GM06990 (cell line): ENCODE data around the gene SYT12.

Source experiments
- DNase-seq: peaks from one replicate; pipeline ENCODE4 v3.0.0-alpha.2; 2011; ENCODE audit not compliant: insufficient read length; ENCODE audit errors: extremely low read depth
- H3K27me3 ChIP-seq: replicated peaks from 2 replicates; pipeline ENCODE4 v1.6.0; 2011; ENCODE audit warnings: low read length; ENCODE audit not compliant: control insufficient read depth, insufficient read depth
- H3K36me3 ChIP-seq: 2 replicates; pipeline ENCODE4 v1.5.1; 2011; ENCODE audit warnings: low read length; ENCODE audit not compliant: control insufficient read depth, insufficient read depth
- H3K4me3 ChIP-seq: replicated peaks from 2 replicates; pipeline ENCODE4 v1.5.1; 2011; ENCODE audit warnings: low read depth, mild to moderate bottlenecking, control low read depth, low read length
- TF ChIP-seq, protein P1 (sequence below): IDR thresholded peaks from 2 replicates; pipeline ENCODE4 v1.5.1; 2011; ENCODE audit warnings: low read length, control low read depth, mild to moderate bottlenecking, inconsistent platforms; ENCODE audit not compliant: insufficient read depth, poor library complexity, severe bottlenecking

SYT12 gene

DNA sequence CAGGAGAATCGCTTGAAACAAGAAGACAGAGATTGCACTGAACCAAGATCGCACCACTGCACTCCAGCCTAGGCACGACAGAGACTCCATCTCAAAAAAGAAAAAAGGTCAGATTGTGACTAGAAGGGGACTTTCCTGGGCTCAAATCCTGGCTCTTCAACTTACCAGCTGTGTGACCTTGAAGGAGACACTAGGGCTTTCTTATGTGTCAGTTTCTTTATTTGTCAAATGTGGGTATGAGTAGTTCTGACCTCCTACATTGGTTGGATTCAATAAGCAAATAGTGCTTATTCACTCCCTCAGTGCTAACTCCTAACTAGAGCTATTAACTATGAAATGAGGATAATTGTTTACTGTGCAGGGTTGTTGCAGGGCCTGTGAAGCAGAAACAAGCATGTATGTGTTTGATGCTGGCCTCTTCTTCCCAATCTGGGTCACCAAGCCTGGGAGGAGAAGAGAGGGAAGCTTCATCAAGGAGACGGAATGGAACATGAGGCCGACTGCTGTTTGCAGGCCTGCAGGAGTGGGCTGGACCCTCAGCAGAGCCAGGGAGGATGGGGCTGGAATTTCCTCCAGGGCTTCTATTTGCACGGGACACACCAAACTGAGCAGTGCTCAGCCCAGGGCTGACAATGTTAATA is 56.3 kb downstream of the SYT12 start:
- Histone ChIP-seq H3K36me3 (no peaks in the 10 kb centered on the region), H3K4me3 (no peak overlapping the region), H3K27me3 (no peaks in the 10 kb centered on the region)
- DNase-seq = no peak
- TF ChIP-seq, protein P1, sequence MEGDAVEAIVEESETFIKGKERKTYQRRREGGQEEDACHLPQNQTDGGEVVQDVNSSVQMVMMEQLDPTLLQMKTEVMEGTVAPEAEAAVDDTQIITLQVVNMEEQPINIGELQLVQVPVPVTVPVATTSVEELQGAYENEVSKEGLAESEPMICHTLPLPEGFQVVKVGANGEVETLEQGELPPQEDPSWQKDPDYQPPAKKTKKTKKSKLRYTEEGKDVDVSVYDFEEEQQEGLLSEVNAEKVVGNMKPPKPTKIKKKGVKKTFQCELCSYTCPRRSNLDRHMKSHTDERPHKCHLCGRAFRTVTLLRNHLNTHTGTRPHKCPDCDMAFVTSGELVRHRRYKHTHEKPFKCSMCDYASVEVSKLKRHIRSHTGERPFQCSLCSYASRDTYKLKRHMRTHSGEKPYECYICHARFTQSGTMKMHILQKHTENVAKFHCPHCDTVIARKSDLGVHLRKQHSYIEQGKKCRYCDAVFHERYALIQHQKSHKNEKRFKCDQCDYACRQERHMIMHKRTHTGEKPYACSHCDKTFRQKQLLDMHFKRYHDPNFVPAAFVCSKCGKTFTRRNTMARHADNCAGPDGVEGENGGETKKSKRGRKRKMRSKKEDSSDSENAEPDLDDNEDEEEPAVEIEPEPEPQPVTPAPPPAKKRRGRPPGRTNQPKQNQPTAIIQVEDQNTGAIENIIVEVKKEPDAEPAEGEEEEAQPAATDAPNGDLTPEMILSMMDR = no peak

DNA sequence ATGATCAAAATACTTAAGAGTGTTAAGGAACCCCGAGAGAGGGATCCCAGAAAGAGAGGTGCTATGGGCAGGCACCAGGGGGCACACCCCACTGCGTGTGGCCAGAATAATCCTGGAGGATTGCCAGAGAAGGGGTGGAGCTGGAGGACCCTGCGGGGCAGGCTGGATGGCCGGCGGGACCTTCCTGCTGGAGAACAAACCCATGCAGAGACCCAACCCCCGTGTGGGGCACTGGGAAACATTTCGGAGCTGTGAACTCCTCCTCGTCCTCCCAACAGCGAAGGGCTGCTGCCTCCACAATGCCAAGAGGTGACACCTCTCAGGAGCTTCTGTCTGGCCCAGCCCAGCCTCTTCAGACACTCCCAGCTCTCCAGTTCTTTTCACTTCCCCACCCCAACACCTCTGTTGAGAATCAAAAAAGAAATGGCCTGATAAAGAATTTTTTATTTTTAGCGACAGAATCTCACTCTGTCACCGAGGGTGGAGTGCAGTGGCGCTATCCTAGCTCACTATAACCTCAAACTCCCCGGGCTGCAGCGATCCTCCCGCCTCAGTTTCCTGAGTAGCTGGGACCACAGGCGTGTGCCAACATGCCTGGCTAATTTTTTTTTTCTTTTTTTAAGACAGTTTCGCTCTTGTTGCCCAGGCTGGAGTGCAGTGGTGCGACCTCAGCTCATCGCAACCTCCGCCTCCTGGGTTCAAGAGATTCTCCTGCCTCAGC is 59.3 kb downstream of the SYT12 start:
- no peaks in the 10 kb centered on the region for H3K27me3 ChIP-seq
- no peak for DNase-seq
- H3K4me3 ChIP-seq = no peak overlapping the region
- TF ChIP-seq, protein P1 = peak; percentile 36
- H3K36me3 ChIP-seq = no peaks in the 10 kb centered on the region

DNA sequence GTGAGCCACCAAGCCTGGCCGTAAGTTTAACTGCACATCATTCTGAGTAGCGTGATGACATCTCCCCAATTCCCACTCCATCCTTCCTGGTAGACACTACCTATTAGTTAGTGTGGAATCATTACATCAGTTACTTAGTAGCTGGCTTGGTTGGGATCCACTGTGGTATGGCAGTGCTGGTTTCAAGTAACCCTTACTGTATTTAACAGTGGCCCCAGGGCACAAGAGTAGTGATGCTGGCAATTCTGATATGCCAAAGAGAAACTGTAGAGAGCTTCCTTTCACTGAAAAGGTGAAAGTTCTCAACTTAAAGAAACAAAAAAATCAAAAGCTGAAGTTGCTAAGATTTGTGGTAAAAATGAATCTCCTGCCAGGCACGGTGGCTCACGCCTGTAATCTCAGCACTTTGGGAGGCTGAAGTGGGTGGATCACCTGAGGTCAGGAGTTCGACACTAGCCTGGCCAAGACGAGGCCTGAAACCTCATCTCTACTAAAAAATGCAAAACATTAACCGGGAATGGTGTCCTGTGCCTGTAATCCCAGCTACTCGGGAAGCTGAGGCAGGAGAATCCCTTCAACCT is 60.9 kb downstream of the SYT12 start:
- no peak for DNase-seq
- no peaks in the 10 kb centered on the region for H3K36me3 ChIP-seq
- H3K27me3 ChIP-seq = no peaks in the 10 kb centered on the region
- TF ChIP-seq, protein P1 = no peak
- H3K4me3 ChIP-seq = no peak overlapping the region

DNA sequence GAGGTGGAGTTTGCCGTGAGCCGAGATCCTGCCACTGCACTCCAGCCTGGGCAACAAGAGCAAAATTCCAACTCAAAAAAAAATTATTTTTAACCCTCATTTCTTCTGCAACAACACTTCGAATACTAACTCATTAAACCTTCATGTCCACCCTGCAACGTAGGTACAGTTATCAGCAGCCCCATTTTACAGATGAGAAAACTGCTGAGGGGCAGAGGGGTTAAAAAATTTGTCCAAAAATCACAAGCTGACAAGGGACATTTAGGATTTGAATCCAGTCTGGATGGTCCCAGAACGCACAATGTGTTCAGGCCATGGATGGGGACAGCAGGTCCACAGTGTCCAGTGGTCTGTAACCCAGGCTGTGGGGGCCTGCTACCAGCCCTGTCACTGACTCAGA is 62.7 kb downstream of the SYT12 start:
- Histone ChIP-seq H3K27me3 (no peaks in the 10 kb centered on the region), H3K4me3 (no peak overlapping the region), H3K36me3 (no peaks in the 10 kb centered on the region)
- no peak for DNase-seq
- TF ChIP-seq, protein P1 = no peak

DNA sequence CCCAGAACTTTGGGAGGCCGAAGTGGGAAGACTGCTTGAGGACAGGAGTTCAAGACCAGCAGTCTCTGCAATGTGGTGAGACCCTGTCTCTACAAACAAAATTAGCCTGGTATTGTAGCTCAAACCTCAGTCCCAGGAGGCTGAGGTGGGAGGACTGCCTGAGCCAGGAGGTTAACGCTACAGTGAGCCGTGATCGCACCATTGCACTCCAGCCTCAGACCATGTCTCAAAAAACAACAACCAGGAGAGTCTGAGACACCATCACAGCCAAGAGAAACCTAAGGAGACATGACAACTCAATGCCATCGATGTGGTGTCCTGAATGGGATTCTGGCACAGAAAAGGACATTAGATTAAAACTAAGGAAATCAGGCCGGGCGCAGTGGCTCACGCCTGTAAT is 67.8 kb downstream of the SYT12 start:
- Histone ChIP-seq H3K4me3 (no peak overlapping the region), H3K27me3 (no peaks in the 10 kb centered on the region), H3K36me3 (no peaks in the 10 kb centered on the region)
- TF ChIP-seq, protein P1 = no peak
- DNase-seq = no peak
